GM12878 (cell line): Measurements from ENCODE around the gene ZNF3.

Experiments
- POLR2AphosphoS5 ChIP-seq: IDR thresholded peaks from 2 replicates; pipeline ENCODE4 v1.6.1; 2011; ENCODE audit warnings: mild to moderate bottlenecking, low read length, inconsistent platforms
- RAD21 ChIP-seq: IDR thresholded peaks from 2 replicates; pipeline ENCODE4 v1.6.1; 2011; ENCODE audit warnings: mild to moderate bottlenecking, low read depth, low read length, moderate library complexity; ENCODE audit not compliant: insufficient read depth
- USF1 ChIP-seq: IDR thresholded peaks from 2 replicates; pipeline ENCODE4 v1.6.1; 2011; ENCODE audit warnings: borderline replicate concordance, low read depth, mild to moderate bottlenecking, moderate library complexity, mixed read lengths, low read length; ENCODE audit not compliant: insufficient read depth; ENCODE audit errors: extremely low read length

DNA sequence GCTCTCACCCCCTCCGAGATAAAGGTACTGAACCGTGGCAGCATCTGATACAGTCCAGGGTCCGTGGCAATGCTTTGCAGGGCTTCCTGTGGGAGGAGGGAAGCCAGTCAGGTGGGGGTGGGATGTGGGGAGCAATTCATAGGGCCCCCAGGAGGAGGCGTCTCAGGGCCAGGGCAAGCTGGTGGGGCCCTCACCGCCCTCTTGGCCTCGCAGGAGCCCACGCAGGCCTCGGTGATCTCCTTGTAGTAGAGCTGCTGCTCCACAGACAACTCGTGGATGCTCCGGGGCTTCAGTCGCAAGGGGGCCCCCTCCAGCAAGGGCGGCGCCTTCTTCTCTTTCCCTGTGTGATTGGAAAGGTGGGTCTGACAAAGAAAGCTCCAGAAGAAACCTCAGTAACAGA is 30.4 kb upstream of the ZNF3 start:
- no peak for TF ChIP-seq POLR2AphosphoS5
- no peak for TF ChIP-seq USF1
- TF ChIP-seq RAD21: no peak
